BLaER1 (cell line): ENCODE results near the gene ZBTB16.

Experiments used
- H3K27ac ChIP-seq: shearing (Covaris generic); formaldehyde crosslinking; 2 replicates; pipeline ENCODE4 v1.8.1; 2022
- H3K27me3 ChIP-seq: shearing (Covaris generic); formaldehyde crosslinking; 2 replicates; pipeline ENCODE4 v1.8.1; 2022
- H3K36me3 ChIP-seq: shearing (Covaris generic); formaldehyde crosslinking; 2 replicates; pipeline ENCODE4 v1.8.1; 2022
- H3K4me1 ChIP-seq: shearing (Covaris generic); formaldehyde crosslinking; 2 replicates; pipeline ENCODE4 v1.8.1; 2022
- H3K4me2 ChIP-seq: shearing (Covaris generic); formaldehyde crosslinking; 2 replicates; pipeline ENCODE4 v1.8.1; 2022
- H3K4me3 ChIP-seq: shearing (Covaris generic); formaldehyde crosslinking; 2 replicates; pipeline ENCODE4 v1.8.1; 2022
- H3K9ac ChIP-seq: shearing (Covaris generic); formaldehyde crosslinking; 2 replicates; pipeline ENCODE4 v1.8.1; 2022
- H3K9me3 ChIP-seq: shearing (Covaris generic); formaldehyde crosslinking; 2 replicates; pipeline ENCODE4 v1.8.1; 2022
- H4K20me1 ChIP-seq: shearing (Covaris generic); formaldehyde crosslinking; 2 replicates; pipeline ENCODE4 v1.8.1; 2022
- Cebpa-rat ChIP-seq: shearing (Covaris generic); IDR thresholded peaks from 2 replicates; pipeline ENCODE4 v1.8.1; 2022

ZBTB16 gene

DNA sequence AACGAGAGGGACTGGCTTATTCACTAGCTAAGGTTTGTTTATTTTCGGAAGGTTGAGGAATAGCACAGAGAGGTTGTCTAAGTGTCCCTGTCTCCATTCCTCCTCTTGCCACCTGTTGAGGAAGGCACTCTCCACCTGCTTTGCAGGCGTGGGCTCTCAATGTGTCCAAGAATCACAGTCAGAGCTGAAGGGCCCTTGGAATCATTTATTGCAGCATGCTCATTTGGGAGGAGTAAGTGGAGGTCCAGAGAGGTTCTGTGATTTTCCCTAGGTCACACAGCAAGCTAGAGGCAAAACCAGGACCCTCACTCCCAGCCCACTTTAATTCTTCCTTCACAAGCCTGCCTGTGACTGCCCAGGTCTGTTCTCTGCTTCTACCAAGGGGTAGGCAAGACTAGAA lies 21.3 kb downstream of the ZBTB16 start:
- no peaks in the 10 kb centered on the region for H3K9me3 ChIP-seq
- H3K27ac ChIP-seq, result no peak overlapping the region
- no peaks in the 10 kb centered on the region for H3K36me3 ChIP-seq
- H4K20me1 ChIP-seq, result no peaks in the 10 kb centered on the region
- H3K27me3 ChIP-seq, result no peaks in the 10 kb centered on the region
- no peak overlapping the region for H3K9ac ChIP-seq
- H3K4me2 ChIP-seq, result peak overlapping the region; percentile 58
- H3K4me1 ChIP-seq, result peaks cover 40% of the 10 kb centered on the region
- no peak overlapping the region for H3K4me3 ChIP-seq
- TF ChIP-seq Cebpa-rat, result no peak

DNA sequence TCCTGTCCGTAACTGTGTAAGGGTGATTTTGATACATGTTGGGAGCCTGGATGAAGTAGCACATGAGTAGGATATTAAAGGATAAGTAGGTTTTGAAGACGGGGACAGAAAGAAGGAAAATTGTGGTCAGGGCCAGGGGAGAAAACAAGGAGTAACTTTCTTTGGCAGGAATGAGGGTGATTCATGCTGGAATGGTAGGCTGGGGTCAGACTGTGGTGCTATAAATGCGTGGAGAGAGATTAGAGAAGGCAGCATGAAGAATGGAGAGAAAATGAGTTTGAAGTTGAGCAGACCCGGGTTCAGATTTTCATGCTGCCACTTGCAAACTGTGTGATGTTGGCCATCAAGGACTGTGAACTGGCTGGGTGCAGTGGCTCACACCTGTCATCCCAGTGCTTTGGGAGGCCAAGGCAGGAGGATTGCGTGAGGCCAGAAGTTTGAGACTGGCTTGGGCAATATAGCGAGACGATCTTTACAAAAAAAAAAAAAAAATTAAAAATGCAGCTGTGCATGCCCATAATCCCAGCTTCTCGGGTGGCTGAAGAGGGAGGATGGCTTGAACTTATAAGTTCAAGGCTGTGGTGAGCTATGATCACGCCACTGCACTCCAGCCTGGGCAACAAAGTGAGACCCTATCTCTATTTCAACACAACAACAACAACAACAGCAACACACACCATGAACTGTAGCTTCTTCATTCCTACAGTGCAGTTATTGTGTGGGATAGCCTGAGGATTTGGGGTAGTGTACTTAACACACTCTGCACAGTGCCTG lies 22.3 kb downstream of the ZBTB16 start:
- H3K4me3 ChIP-seq, result no peak overlapping the region
- H3K9me3 ChIP-seq, result no peaks in the 10 kb centered on the region
- no peaks in the 10 kb centered on the region for H3K27me3 ChIP-seq
- TF ChIP-seq Cebpa-rat, result no peak
- no peaks in the 10 kb centered on the region for H4K20me1 ChIP-seq
- no peak overlapping the region for H3K27ac ChIP-seq
- H3K36me3 ChIP-seq, result no peaks in the 10 kb centered on the region
- peak overlapping the region; percentile 6; the same call in 1 of the 2 replicates for H3K4me2 ChIP-seq
- H3K9ac ChIP-seq, result no peak overlapping the region
- peaks cover 40% of the 10 kb centered on the region for H3K4me1 ChIP-seq

DNA sequence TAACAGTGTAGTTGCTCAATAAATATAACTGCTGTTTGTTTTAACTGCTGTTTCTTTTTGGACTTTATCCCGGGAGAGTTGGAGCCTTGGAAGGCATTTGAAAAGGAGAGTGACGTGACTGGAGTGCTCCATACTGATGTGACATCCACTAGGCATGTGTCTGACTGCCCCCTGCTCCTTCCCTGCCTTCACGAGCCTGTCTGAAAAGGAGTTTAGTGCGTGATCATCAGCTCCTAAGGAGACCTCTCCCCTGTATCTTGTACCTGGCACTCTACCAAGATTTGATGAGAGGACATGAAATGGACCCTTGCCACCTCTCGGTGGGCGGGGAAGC lies 22.9 kb downstream of the ZBTB16 start:
- Histone ChIP-seq H3K4me3 (no peak overlapping the region), H3K27ac (no peak overlapping the region), H4K20me1 (no peaks in the 10 kb centered on the region), H3K27me3 (no peaks in the 10 kb centered on the region), H3K4me2 (peak overlapping the region; percentile 69), H3K4me1 (peaks cover 40% of the 10 kb centered on the region), H3K9ac (no peak overlapping the region), H3K9me3 (no peaks in the 10 kb centered on the region), H3K36me3 (no peaks in the 10 kb centered on the region)
- no peak for TF ChIP-seq Cebpa-rat

DNA sequence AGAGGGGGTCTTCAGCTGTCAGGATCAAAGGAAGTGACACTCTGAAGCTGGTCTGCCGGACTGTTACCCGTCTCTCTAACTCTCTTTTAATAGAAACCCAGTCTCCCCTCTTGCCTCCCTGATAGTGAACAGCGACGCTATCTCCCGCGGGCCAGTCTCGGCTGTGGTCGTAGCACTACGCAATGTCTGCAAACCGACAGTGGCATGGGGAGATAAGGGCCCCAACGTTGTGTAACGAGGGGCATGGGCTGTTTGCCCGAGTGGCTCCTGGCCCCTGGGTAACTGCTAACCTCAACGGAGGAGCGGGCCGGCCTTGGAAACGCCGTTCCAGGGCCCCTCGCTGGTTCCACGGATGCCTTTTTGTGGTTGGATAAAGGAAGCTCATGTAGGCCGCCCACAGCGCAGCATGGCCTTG lies 23.3 kb downstream of the ZBTB16 start:
- Histone ChIP-seq H3K4me1 (peaks cover 40% of the 10 kb centered on the region), H3K27ac (no peak overlapping the region), H4K20me1 (no peaks in the 10 kb centered on the region), H3K36me3 (no peaks in the 10 kb centered on the region), H3K9me3 (no peaks in the 10 kb centered on the region), H3K4me2 (peak overlapping the region; percentile 69), H3K4me3 (no peak overlapping the region), H3K9ac (no peak overlapping the region), H3K27me3 (no peaks in the 10 kb centered on the region)
- TF ChIP-seq Cebpa-rat, result no peak

DNA sequence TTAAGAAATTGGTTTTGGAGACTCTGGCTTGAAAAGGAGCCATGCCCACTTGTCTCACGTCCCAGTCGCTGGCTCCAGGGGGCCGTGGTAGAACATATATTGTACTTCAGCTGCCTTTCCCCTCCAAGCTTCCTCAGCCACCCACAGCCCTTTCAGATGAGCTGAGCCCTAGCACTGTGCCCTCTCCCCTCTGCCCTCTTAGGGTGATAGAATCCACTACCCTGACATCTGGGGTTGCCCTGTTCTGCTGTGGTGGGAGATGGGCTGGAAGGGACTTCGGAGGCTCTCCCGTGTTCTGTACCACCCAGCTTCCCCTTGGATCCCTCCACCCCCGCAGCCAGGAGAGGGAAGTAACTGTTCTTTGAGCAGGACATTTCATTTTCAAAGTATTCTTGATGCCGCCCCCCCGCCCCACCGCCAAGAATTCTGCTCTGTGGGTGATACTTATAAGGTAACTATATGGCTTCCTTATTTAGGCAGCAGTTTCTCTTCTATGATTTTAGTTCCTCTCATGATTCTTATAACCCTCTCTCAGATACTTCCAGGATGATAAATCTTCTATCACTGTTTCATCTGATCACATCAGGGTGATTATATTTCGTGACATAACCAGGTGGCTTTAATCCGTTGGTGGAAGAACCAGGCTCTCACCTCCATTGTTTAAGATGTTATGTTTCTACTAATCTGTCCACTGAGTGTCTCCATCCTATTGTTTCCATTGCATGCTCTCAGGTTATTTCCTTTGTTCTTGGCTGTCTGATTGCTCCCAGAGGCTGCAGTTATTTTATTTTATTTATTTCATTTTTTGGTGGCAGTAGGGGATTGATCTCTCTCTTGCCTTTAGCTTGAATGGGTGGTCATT lies 24.1 kb downstream of the ZBTB16 start:
- Histone ChIP-seq H3K4me3 (no peak overlapping the region), H3K27ac (no peak overlapping the region), H3K36me3 (no peaks in the 10 kb centered on the region), H4K20me1 (no peaks in the 10 kb centered on the region), H3K4me2 (peak overlapping the region; percentile 69), H3K9me3 (no peaks in the 10 kb centered on the region), H3K4me1 (peaks cover 40% of the 10 kb centered on the region), H3K27me3 (no peaks in the 10 kb centered on the region), H3K9ac (no peak overlapping the region)
- no peak for TF ChIP-seq Cebpa-rat

DNA sequence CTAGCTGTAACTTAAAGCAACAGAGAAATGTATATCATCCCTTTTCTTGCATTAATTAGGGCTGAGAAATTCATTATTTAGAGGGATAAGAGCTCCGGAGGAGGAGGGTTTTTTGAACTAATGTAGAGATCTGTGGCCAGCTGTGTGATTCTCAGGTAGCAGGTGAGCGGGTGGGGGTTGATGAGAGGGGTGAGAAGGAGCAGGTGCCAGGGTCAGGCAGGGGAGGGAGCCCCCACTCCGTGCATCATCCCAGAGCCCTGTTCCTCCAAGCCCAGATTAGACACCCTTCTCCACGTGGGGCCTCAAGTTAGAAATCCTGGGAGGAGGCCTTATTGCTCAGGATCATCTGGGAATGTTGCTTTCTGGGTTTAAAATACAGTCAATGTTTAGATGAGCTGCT lies 24.9 kb downstream of the ZBTB16 start:
- no peak overlapping the region for H3K27ac ChIP-seq

DNA sequence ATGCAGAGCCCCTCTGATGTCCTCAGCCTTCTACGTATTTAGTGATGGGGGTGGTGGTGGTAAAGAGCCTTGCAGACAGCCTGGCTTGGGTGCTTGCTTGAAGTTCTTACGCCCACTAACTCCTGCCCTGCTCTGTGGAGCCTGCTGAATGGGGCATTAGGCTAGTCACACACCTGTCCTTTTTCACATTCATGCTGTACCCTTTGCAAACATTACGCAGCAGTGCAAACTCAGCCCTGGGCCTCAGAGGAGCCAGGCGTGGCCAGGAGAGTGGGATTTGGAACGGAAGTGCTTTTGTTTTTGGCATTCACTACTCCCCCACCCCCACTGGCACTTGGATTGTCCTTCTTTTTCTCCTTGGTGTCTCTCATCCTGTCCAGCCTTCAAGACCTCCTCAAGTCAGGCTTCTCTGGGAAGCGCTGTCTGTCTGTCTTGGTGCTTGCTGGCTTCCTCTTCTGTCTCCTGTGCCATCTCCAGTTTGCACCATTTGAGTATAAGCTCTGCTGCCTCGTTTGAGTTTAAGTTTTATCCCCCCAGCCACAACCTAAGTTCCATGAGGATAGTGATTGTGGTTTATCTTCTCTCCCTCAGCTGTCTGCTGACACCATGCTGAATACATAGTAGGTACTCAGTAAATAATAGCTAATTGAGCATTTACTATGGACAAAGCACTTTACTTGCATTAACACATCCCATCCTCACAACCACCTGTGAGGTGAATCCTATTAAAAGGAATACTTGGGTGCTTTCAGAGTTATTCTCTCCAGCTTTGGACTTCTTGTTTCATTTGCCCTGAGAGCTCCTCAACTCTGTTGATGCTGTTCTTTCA lies 26.7 kb downstream of the ZBTB16 start:
- Histone ChIP-seq H3K9me3 (no peaks in the 10 kb centered on the region), H3K36me3 (no peaks in the 10 kb centered on the region), H3K4me1 (peaks cover 29% of the 10 kb centered on the region), H4K20me1 (no peaks in the 10 kb centered on the region), H3K4me3 (no peak overlapping the region), H3K27ac (no peak overlapping the region), H3K4me2 (no peak overlapping the region), H3K9ac (no peak overlapping the region), H3K27me3 (no peaks in the 10 kb centered on the region)
- no peak for TF ChIP-seq Cebpa-rat

More for the DNA sequence above, 24.9 kb downstream of the ZBTB16 start:
- no peaks in the 10 kb centered on the region for H3K36me3 ChIP-seq
- H3K4me1 ChIP-seq, result peaks cover 40% of the 10 kb centered on the region
- H4K20me1 ChIP-seq, result no peaks in the 10 kb centered on the region
- TF ChIP-seq Cebpa-rat, result no peak
- H3K9me3 ChIP-seq, result no peaks in the 10 kb centered on the region
- H3K4me2 ChIP-seq, result no peak overlapping the region
- no peak overlapping the region for H3K9ac ChIP-seq
- H3K4me3 ChIP-seq, result no peak overlapping the region
- H3K27me3 ChIP-seq, result no peaks in the 10 kb centered on the region

DNA sequence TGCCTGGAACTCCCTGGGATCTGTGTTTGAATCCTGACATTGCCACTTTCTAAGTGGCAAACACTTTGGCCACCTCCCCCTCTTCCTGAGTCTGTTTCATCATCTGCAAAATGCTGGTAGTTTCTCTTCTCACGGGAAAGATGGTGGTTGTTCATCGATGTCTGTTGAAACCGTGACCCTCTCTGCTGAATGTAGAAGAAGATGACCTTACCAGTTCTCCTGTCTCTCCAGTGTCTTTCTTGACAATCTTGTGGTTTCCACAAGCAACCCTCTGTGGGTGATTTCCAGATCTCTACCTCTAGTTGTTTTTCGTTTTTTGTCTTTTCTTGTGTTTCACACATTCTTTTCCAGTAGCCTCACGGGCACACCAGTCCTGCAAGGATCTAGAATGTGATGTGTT lies 27.5 kb downstream of the ZBTB16 start:
- Histone ChIP-seq H3K4me2 (no peak overlapping the region), H3K9me3 (no peaks in the 10 kb centered on the region), H3K27me3 (no peaks in the 10 kb centered on the region), H4K20me1 (no peaks in the 10 kb centered on the region), H3K9ac (no peak overlapping the region), H3K27ac (no peak overlapping the region), H3K4me3 (no peak overlapping the region), H3K36me3 (no peaks in the 10 kb centered on the region), H3K4me1 (peaks cover 28% of the 10 kb centered on the region)
- no peak for TF ChIP-seq Cebpa-rat

DNA sequence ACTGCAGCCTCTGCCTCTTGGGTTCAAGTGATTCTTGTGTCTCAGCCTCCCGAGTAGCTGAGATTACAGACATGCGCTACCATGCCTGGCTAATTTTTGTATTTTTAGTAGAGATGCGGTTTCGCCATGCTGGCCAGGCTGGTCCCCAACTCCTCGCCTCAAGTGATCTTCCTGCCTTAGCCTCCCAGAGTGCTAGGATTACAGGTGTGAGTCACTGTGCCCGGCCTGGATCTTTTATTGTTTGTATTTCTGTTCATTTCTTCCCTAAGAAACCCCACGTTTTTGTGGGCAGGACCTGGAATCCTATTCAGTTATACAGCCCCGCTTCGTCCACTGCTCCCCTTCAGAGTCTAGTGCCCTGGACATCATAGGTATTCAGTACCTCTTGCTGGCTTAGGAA lies 28.7 kb downstream of the ZBTB16 start:
- TF ChIP-seq Cebpa-rat, result no peak
- no peak overlapping the region for H3K4me3 ChIP-seq
- no peaks in the 10 kb centered on the region for H4K20me1 ChIP-seq

DNA sequence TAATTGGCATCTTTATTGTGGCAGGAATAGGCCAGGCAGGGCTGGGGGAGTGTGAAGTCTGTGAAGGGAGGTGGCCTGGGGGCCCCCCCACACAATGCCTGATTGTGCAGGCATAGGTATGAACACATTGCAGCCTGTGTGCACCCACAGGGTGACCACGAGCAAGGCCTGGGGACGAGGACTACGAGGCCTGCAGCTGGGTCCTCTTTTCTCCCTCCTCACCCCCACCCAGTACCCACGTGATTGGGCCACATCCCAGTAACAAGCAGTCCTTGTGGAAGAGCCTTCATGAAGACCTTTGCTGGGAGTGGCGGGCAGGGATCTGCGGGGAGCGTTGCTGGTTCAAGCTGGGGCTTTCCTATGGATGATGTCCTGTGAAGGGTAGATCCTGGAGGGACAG lies 29.3 kb downstream of the ZBTB16 start:
- Histone ChIP-seq H3K9me3 (no peaks in the 10 kb centered on the region), H3K4me2 (no peak overlapping the region), H3K27ac (no peak overlapping the region), H3K36me3 (no peaks in the 10 kb centered on the region), H4K20me1 (no peaks in the 10 kb centered on the region), H3K27me3 (no peaks in the 10 kb centered on the region), H3K4me3 (no peak overlapping the region), H3K4me1 (peaks cover 15% of the 10 kb centered on the region), H3K9ac (no peak overlapping the region)
- TF ChIP-seq Cebpa-rat, result no peak

More for the DNA sequence above, 28.7 kb downstream of the ZBTB16 start:
- H3K27me3 ChIP-seq, result no peaks in the 10 kb centered on the region
- no peaks in the 10 kb centered on the region for H3K9me3 ChIP-seq
- H3K4me1 ChIP-seq, result peaks cover 19% of the 10 kb centered on the region
- H3K36me3 ChIP-seq, result no peaks in the 10 kb centered on the region
- H3K9ac ChIP-seq, result no peak overlapping the region
- no peak overlapping the region for H3K4me2 ChIP-seq
- no peak overlapping the region for H3K27ac ChIP-seq
